Measurements from ENCODE around the gene RERE.

RERE gene

DNA sequence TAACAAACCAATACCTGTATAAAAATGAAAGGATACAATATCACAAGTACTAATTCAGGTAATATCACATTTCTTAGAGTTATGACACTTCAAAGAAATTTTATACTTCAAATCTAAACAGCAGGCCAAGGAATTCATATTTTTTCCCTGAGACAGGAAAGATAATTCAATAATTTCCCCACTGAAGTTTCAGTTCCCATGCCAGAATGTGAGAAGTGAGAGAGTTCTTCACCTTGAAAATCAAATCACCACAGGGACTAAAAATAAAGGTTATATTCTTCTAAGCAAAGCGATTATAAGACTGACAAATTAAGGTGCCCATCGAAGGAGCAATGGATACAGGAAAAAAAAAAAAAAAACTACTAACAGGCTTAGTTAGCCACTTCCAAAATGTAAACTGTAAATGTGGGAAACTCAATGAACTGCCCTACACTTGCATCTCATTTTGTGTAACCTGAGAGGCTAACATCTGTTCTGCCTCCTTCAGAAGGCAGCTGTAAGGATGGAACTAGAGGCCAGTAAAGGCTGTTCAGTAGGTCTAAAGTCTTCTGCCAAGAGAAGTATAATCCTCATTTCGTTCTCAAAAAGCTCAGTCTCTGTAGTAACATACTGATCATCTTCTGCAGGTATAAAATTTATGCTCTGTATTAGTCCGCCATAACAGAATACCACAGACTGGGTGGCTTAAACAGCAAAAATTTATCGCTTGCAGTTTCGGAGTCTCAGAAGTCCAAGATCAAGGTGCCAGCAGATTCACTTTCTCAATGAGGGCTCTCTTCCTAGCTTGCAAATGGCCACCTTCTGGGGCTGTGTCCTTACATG lies 127.8 kb downstream of the RERE start:
- no peak for DNase-seq

DNA sequence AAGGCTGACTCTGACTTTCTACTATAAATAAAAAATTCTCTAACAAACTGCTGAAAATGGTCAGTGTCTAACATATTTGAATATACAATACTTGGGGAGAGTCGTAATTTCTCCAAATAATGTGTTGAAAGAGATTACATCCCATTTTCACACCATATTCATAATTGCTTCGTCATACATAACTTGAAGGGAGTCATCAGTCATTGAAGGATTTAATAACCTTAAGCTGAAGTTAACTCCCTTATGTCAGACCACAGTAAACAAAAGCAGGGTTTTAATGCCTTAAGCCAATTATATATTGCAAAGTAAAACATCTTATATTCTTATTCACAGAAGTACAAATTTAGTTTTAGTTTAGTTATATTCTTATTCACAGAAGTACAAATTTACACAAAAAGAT lies 129.9 kb downstream of the RERE start:
- DNase-seq = no peak

DNA sequence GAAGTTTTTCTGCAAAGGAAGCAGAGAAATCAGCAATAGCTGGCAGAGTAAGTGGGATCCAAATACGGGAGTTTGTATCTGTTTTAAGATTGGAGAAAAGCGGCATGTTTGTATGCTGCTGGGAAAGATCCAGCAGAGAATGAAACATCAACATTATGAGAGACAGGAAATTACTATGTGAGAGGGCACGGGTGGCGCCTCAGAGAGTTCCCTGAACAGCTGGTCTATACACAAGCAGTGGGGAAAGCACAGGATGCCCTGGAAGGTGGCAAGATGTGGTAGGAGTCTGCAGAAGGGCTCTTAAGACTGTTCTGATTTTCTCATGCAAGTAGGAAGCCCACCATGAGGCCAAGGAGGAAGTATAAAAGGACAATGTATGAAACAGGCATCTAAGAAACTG lies 130.4 kb downstream of the RERE start:
- peak in 1 of 51 donors; percentile 11 for DNase-seq

DNA sequence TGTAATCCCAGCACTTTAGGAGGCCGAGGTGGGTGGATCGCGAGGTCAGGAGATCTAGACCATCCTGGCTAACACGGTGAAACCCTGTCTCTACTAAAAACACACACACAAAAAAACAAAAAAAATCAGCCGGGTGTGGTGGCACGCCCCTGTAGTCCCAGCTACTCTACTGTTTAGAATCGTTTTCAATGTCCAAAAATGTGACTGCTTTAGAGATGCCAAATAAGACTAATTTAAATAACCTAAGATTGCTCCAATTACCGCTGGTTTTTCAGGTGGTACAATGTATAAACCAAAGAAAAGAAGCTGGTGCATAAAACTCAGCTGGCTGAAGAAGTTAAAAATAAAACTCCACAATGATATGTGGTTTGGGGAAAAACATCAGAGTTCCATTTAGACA lies 132.0 kb downstream of the RERE start:
- DNase-seq = no peak

DNA sequence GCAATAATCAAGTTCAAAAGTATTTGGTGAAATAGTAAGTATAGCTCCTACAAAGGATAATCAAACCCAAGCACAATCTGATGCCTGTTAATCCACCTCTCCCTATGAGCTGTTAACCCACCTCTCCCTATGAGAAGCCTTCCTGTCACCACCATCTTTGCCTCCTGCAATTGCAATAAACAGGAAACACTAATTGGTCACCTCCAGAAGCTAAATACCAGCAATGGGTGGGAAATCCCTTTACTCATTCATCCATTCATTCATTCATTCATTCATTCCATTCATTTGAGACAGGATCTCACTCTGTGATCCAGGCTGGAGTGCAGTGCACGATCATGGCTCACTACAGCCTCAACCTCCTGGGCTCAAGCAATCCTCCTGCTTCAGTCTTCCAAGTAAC lies 132.8 kb downstream of the RERE start:
- DNase-seq = no peak

DNA sequence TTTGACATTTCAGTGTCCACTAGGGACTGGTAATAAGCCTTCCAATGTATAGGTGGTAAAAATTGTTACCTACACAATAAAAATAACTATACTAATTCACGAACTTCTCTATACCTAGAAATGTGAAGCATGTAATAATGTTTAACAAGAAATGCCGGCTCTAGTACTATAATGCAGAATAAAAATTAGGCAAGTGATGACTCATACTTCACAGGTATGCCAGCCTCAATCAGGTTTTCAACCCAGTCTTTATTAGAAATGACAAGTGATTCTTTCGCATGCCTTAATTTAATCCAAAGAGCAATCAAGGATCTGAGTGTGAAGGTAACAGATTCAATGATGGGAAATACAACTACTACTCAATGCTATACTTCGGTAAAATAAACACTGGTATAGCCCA lies 134.9 kb downstream of the RERE start:
- DNase-seq = no peak

DNA sequence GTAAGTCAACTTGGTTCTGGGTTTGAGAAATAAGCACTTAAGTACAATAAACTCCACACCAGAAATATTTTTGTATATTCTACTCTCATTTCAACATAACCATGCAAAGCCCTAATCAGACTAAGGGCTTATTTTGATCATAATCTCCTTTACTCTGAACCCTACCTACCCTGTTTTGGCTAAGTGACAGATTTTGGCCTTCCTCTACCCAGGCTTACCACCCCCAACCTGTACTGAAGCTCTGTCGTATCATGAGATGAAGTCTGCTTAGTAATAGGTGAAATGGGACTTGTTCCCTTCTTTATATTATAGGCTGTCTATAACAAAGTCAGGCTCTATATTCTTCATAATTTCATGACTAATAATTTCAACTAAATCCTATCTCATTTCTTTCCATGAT lies 135.5 kb downstream of the RERE start:
- no peak for DNase-seq

DNA sequence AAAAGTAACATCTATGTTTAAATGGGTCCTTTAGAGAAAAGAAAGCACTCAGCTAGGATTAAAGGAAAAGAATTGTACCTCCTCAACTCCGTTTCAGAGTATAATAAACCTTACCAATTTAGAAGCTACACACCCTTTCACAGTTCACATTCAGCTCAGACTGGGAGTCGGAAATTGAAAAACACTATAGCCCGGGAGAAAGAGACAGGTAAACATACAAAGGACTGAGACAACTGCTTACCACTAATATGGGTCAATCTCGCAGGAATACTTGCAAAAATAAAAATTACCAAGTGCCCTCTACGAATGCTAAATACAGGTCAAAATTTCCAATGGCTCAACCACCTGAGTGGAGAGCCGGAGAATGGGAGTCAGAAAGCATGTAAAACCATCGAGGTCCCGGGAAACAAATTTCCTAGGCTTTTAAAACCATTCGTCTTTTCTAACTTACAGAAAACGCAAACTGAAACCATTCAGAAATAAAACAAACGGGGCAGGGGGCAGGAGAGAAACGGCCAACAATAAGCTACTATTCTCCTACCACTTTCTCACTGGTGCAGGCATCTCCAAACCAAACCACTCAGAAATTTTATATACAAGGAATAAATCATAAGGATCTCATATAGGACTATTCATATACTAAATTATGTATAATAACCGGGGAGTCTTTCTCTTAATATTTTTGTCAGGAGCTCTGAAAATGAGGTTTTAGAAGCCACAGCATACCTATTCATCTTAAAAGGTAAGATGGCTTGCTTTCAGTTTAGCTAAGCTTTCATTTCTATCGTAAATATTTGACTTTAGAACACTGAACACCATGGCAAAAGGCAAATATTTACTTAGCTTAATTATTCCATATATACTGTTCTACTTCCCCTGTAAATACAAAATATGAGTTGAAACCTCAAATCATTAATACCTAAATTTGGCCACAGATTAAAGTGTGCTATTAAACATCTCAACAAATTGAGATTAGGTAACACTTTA lies 136.5 kb downstream of the RERE start:
- DNase-seq = peak in 1 of 51 donors; percentile 26

DNA sequence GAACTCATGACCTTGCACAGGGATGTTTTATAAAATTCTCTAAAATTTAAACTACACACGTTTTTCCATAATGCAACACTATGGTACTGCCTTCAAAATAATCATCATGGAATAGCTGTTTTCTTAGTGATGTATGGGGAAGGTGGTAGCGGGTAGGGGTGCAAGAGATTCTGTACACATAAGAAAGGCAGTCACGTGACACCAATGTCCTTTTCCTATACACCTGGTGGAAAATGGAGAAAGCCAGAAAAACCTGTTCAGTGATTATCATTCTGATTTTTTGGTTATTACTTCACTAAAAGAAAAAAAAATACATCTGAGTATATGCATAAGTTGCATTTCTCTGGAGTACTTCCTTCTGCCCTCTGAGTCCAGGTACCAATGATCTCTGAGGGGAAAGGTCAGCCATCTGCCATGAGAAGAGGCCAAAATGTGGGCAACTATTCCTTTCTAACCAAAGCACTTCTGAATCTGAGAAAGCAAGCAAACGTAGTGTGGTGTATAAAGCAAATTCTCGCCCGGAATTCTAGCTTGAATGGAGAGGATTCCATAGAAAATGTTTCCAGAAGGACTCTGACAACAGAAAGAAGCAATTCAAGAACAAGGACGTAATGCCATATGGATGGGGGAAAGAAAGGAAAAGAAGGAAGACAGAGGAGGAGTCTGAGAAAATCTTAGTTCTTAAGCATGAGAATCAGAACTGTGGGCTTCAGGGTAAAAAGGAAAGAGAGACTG lies 137.3 kb downstream of the RERE start:
- peak in 1 of 51 donors; percentile 15 for DNase-seq

DNA sequence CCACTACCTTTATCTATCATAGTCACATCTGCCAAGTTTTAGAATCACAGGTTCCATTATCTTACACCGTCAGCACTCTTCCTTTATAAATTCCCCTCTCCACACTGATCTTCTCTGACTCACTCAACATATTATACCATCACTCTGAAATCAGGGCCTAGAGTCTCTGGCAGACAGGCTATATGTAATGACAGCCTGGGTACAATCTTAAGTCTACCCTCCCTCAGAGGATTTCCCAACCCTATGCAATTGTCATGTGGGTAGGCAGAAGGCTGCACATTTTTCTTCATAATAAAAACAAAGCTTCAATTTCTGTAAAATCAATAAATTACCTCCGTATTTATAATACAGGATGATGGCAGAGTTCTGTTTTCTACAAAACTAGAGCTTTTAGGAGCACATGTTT lies 138.0 kb downstream of the RERE start:
- DNase-seq = peak in 1 of 51 donors; percentile 16

DNA sequence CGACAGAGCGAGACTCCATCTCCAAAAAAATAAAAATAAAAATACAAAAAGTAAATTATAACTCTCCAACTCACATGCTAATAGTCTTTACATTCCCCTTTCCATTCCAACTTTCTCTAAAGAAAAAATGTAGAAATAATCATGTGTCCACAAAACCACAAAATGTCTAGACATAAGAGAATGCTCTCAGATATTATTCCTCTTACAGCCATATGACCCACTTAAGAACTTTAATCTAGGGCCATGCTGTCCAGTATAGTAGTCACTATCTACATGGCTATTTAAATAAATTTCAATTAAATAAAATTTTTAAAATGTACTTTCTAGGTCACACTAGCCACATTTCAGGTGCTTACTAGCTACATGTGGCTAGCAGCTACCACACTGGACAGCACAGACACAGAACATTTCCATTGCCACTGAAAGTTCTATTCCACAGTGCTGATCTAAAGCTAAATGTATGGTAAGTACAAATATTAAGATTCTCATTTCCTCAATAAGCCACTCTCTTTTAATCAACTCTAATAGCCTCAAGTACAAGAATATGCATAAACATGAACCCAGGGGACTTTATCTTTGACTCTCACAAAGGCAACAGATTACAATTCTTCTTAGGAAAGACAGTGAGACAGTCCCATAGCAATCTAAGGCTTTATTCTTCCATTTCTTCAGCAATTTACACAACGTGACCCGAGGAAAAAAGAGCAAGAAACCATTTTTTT lies 138.6 kb downstream of the RERE start:
- no peak for DNase-seq

DNA sequence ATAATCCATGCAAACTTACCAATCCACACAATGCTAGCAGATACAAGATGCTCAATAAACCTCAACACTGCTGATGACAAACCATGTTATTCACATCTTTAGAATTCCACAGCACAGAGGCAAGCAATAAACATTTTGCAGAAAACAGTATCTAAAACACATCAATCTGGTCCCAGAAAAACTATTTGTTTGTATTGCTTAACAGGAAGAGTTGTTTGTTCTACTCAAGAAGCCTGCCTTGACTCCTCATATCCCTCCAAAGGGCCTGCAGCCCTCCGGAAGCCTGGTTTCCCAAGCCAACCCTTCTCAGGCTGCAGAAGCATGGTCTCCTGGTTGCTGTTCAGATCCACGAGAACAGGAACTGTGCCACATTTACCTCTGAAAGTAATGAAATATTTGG lies 139.7 kb downstream of the RERE start:
- no peak for DNase-seq

DNA sequence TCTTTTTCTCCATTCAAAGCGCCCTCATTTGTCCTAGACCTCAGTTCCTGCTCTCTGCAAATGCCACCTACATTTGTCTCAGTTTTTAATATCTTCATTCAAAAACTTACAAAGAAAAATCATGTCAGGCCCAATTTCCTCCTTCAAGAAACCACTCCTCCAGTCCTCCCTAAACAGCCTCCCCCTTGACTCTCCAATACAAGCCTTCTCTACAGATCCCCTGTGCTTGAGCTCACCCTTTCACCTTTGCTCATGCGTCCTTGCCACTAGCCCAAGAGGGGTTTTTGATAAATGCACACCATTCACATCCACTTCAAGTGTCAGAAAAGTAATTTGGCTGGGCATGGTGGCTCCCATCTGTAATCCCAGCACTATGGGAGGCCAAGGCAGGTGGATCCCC lies 140.6 kb downstream of the RERE start:
- no peak for DNase-seq

DNA sequence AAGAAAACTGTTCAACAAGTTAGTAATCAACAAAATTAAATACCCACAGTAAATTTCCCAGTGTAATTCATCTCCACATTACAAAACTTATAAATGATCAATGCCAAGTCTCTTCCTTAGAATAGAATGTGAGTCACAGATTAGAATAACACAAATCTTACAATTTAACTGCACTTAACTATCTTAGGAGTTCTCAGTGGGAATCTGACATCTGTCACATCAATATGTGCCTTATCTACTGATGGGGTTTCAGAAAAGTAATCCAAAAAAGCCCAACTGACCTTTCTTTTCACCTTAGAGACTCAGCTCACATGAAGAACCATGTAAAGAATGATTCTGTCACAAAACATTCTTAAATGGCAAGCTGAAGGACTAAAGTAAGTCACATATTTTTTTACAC lies 141.4 kb downstream of the RERE start:
- no peak for DNase-seq

DNA sequence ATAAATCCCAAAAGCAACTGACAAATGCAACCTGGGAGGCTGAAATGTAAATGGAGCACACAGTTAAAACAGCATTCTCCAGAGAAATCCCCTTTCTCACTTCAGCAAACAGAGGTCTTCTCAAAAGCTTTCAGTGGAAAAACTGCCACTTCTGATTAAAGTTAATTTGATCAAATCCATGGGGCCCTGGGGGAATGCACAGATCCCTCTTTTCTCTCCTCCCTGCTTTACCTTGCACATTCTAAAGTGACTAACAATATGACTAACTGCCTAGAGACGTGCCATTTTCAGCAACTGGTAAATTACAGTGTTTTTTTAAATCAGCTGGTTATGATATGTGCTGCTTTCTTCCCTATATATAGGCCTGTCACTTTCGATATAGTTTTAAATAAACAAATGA lies 142.5 kb downstream of the RERE start:
- no peak for DNase-seq

DNA sequence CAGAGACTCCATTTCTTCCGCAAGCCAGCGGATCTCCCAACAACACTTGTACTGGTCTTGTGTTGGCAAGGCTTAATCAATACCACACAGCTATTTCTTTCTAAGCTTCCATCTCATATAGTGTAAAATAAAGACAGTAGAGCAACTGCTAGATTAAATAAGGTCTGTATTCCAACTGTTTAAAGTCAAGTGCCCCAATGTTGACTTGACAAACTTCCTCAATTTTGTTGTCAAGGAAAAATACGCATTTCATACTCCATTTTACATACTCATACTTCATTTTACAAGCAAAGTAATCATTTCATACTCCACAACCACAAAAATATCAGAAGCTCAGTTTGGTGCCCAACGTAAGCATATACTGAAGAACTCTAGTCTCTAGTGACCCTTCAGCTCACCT lies 143.0 kb downstream of the RERE start:
- DNase-seq = no peak

DNA sequence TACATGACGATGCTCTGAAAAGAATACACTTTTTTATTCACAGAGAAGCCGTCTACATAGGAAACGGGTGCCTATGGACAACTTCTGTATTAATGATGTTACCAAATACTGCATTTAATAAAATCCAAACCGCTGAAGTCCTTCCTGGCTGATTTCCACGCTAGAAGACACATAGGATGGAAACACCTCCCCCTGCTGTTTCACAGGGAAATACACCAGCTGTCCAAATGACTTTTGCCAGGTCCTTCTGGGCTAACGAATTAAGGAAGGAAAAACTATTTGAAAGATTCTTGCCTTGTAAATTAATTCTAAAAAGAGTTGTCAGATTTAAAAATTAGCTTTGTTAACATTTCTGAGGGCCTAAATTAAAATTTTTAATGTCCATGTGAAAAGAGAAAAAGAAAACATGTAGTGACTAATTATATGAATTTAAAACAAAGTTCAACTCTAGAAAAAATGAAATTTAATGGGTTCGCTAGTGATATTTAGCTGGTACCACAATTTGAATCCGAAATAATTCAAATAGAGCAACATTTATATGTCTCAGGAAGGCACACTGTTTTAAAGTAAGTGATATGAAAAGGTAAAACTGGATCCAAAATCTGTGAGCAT lies 146.0 kb downstream of the RERE start:
- peak in 15 of 51 donors; percentile 4 to 57 (median 20) for DNase-seq

DNA sequence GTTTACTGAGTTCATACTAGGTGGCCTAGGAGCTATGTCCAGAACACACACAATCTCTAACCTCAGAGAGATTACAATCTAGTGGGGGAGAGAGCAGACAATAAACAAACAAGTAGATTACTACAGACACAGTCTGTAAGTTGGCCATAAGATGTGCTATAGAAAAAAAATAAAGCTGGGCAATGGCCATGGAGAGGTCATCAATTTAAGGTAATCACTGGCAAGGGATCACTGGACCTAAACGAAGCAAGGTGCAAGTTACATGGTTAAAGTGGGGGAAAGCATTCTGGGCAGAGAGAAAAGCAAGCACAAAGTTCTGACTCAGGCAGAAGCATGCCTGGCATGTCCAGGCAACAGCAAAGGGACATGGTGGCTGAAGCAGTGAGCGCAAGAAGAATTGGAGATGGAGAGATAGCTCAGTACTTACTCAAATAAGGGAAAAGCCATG lies 147.0 kb downstream of the RERE start:
- no peak for DNase-seq

DNA sequence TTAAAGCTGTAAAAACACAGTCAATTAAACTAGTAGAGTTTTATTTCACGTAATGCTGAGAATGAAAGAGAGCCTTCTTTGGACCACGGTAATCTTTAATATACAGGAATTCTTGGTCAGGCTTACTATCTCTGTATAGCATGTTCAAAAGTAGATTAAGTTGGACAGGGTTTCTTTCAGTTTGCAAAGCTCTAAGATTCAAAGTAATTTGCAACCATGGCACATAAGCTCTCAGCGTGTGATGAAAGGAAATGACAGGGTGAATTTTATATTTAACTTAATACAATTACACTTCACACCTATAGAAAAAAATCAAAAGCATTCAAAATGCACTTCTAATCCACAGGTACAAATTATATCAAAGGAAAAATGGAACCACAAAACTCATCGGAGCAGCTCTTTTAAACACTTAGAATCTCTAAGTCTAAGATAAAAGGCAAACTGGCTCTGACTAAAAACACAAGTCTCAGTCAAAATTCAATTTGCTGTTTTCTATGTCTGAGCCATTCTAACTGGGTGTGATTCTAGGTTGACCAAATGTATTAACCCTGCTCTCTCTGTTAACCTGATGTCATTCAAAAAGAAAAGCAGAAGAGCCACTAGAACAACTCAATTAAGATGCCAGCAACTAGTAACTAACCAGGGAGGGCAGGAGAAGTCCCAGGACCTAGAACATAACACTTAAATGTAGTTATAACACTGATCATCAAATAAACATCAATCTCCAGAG lies 147.7 kb downstream of the RERE start:
- no peak for DNase-seq
